ENCODE measurements around the gene ITGA3. TPM values are rescaled to one million over a fixed set of nuclear protein-coding genes. Genes with fewer than 3 reads are reported as not detected.

Gene ITGA3
- total and polyA plus RNA-seq, 12 donors: 12.5 to 44.2 (median 23.1) TPM

DNA sequence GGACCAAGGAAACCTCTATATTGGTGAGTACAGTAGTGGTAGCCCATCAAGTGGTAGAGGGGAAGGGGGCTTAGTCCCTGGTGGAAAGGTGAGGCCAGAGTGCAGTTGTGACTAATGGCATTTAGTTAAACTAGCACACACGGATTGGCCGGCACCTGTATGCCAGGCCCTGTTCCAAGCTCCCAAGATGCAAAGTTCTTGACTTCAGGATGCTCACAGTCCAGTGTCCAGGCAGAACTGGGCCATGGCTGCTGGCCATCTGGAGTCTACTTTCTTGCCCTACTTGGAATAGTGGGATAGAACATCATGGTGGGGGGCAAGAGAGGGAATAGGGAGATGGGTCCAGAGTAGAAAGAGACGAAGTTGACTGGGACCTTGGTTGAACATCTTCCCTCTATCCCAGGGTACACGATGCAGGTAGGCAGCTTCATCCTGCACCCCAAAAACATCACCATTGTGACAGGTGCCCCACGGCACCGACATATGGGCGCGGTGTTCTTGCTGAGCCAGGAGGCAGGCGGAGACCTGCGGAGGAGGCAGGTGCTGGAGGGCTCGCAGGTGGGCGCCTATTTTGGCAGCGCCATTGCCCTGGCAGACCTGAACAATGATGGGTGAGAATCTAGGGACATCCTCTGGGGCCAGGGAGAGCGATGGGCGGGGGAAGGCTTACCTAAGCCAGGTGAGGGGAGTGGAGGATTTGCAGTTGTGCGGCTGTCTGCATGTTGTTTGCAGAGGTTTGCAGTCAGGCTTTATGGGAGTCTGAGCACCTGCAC, 15.2 kb downstream of the ITGA3 start:
- H3K36me3 ChIP-seq: peaks cover 0 to 87% (median 34%) of the 10 kb centered on the region in 9 donors
- intact Hi-C loops (cut with DNase I): no loop called here
- 98% methylated on average over 15 to 16 of the region's 16 CpGs for WGBS, 2 donors
- peaks cover 0 to 4% (median 0%) of the 10 kb centered on the region in 11 donors for H3K9me3 ChIP-seq
- DNase-seq (no peak), ATAC-seq (no peak)
- TF ChIP-seq CTCF (IDR thresholded peaks at IDR 0.05): no peak
- no peaks in the 10 kb centered on the region for H3K27me3 ChIP-seq
- H3K27ac ChIP-seq: no peak overlapping the region
- H3K4me1 ChIP-seq: peaks cover 0 to 17% (median 13%) of the 10 kb centered on the region in 9 donors
- H3K4me3 ChIP-seq: no peak overlapping the region

DNA sequence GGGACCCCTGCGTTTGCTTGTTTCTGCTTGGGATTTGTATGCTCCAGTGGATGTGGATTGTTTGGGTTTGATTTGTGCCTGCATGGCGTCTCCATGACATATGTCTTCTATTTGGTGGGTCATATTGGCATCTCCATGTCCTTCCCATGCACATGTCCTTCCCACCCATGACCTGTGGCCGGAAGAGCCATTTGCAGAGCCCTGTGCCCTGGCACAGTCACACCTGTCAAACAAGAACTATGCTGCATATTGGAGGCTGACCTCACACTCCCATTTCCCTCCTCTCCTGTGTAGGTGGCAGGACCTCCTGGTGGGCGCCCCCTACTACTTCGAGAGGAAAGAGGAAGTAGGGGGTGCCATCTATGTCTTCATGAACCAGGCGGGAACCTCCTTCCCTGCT, 15.8 kb downstream of the ITGA3 start:
- intact Hi-C loops (cut with DNase I): no loop called here
- 80 to 90% methylated on average over 6 of the region's 6 CpGs for WGBS, 2 donors
- Histone ChIP-seq H3K4me1 (peaks cover 0 to 11% (median 7%) of the 10 kb centered on the region in 9 donors), H3K27me3 (no peaks in the 10 kb centered on the region), H3K27ac (no peak overlapping the region), H3K9me3 (peaks cover 0 to 4% (median 0%) of the 10 kb centered on the region in 11 donors), H3K36me3 (peaks cover 0 to 89% (median 35%) of the 10 kb centered on the region in 9 donors), H3K4me3 (no peak overlapping the region)
- ATAC-seq: no peak
- DNase-seq: no peak
- TF ChIP-seq CTCF (IDR thresholded peaks at IDR 0.05): no peak

DNA sequence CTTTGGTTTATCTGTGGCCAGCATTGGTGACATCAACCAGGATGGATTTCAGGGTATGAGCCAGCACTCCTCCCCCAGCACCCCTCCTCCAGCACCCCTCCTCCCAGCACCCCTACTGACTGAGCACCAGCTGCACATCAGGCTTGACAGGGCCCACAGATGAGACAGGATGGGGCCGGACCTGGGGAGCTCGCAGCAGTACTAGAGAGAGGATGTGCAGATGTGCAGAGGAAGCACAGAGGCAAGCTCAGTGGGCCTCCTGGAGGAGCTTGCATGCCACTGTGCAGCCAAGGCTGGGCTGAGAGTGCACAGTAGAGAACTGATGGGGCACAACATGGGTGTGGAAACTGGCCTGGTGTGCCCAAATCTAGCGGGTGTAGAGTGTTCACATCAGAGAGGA, 16.2 kb downstream of the ITGA3 start:
- H3K27me3 ChIP-seq: no peaks in the 10 kb centered on the region
- ATAC-seq: no peak
- 85 to 94% methylated on average over 3 of the region's 3 CpGs for WGBS, 2 donors
- peaks cover 0 to 91% (median 39%) of the 10 kb centered on the region in 9 donors for H3K36me3 ChIP-seq
- intact Hi-C loops (cut with DNase I): no loop called here
- no peak for DNase-seq
- H3K4me1 ChIP-seq: peaks cover 0 to 7% (median 3%) of the 10 kb centered on the region in 9 donors
- H3K27ac ChIP-seq: no peak overlapping the region
- no peak overlapping the region for H3K4me3 ChIP-seq
- no peak for TF ChIP-seq CTCF (IDR thresholded peaks at IDR 0.05)
- H3K9me3 ChIP-seq: peaks cover 0 to 4% (median 0%) of the 10 kb centered on the region in 11 donors

GRCh38 chr17:50072925-50073324, 17.0 kb downstream of the ITGA3 start:
- DNase-seq: no peak
- no peak for ATAC-seq
- WGBS, 2 donors: 86 to 94% methylated on average over 1 of the region's 1 CpG
- Histone ChIP-seq H3K27me3 (no peaks in the 10 kb centered on the region), H3K4me3 (no peak overlapping the region), H3K9me3 (peaks cover 0 to 4% (median 0%) of the 10 kb centered on the region in 11 donors), H3K36me3 (peaks cover 0 to 96% (median 46%) of the 10 kb centered on the region in 9 donors), H3K27ac (no peak overlapping the region), H3K4me1 (no peaks in the 10 kb centered on the region)
- no peak for TF ChIP-seq CTCF (IDR thresholded peaks at IDR 0.05)
- intact Hi-C loops (cut with DNase I): no loop called here

All from heart right ventricle (tissue), 16 donors.